ENCODE measurements around the gene PSMD14. TPM values are rescaled to one million over a fixed set of nuclear protein-coding genes. Genes with fewer than 3 reads are reported as not detected.
"Not testable (repeated sequence)": the region's sequence is repeated elsewhere in the genome, so short reads cannot be mapped to it uniquely, and the experiment has no call there.

Gene PSMD14
- total RNA-seq, result 100 to 1,000 TPM; 100 to 106 TPM

- H3K4me1 Mint-ChIP-seq (ENCODE audit: low read depth in 2 of 2), result peaks cover 30 to 38% of the 10 kb centered on the region in 2 donors
- peaks cover 11% of the 10 kb centered on the region for H3K36me3 Mint-ChIP-seq
- peak; percentile 97 to 99 for ATAC-seq
- peaks cover 3% of the 10 kb centered on the region for H3K9me3 Mint-ChIP-seq
- H3K4me3 Mint-ChIP-seq, result peak within 1 kb of the TSS; percentile 85
- DNase-seq (ENCODE audit: low spot score), result peak; percentile 95
- H3K27ac Mint-ChIP-seq, result peak within 1 kb of the TSS; percentile 94 to 99
- peaks cover 0 to 3% of the 10 kb centered on the region in 2 donors for H3K27me3 Mint-ChIP-seq
These were observed at the start of gene PSMD14 for GRCh38 chr2:161308178-161308955. PSMD14 (plus strand) TSS chr2:161308425; CDS start chr2:161318826, 10,401 bp downstream.

GRCh38 chr2:161265874-161266273, 42.4 kb upstream of the PSMD14 start:
- ATAC-seq (no peak), DNase-seq (ENCODE audit: low spot score) (no peak)
- Mint-ChIP-seq H3K9me3 (no peaks in the 10 kb centered on the region), H3K27me3 (peaks cover 0 to 10% of the 10 kb centered on the region in 2 donors), H3K4me1 (ENCODE audit: low read depth in 2 of 2) (no peaks in the 10 kb centered on the region), H3K4me3 (no peak overlapping the region), H3K27ac (no peak overlapping the region), H3K36me3 (no peaks in the 10 kb centered on the region)

GRCh38 chr2:161269111-161269510, 39.1 kb upstream of the PSMD14 start:
- Mint-ChIP-seq H3K4me3 (no peak overlapping the region), H3K9me3 (no peaks in the 10 kb centered on the region), H3K27me3 (peaks cover 8 to 17% of the 10 kb centered on the region in 2 donors), H3K27ac (no peak overlapping the region), H3K36me3 (no peaks in the 10 kb centered on the region), H3K4me1 (ENCODE audit: low read depth in 2 of 2) (peaks cover 0 to 5% of the 10 kb centered on the region in 2 donors)
- ATAC-seq (no peak), DNase-seq (ENCODE audit: low spot score) (no peak)

- DNase-seq (ENCODE audit: low spot score) (no peak), ATAC-seq (peak in 1 of 2 donors; percentile 62)
- Mint-ChIP-seq H3K36me3 (no peaks in the 10 kb centered on the region), H3K27me3 (peaks cover 16 to 18% of the 10 kb centered on the region in 2 donors), H3K9me3 (no peaks in the 10 kb centered on the region), H3K27ac (peak overlapping the region in 1 of 2 donors; percentile 66), H3K4me1 (ENCODE audit: low read depth in 2 of 2) (peaks cover 0 to 5% of the 10 kb centered on the region in 2 donors), H3K4me3 (no peak overlapping the region)
These were observed 35.0 kb upstream of the PSMD14 start for GRCh38 chr2:161273038-161273760.

- not testable (repeated sequence) for ATAC-seq; H3K36me3 Mint-ChIP-seq; H3K4me1 Mint-ChIP-seq (ENCODE audit: low read depth in 2 of 2); H3K27ac Mint-ChIP-seq; H3K9me3 Mint-ChIP-seq; DNase-seq (ENCODE audit: low spot score); H3K4me3 Mint-ChIP-seq
- H3K27me3 Mint-ChIP-seq, result peaks cover 9 to 12% of the 10 kb centered on the region in 2 donors
These were observed 29.5 kb upstream of the PSMD14 start for GRCh38 chr2:161278564-161279229.

GRCh38 chr2:161279230-161279815, 28.9 kb upstream of the PSMD14 start:
- H3K27me3 Mint-ChIP-seq, result peaks cover 13 to 16% of the 10 kb centered on the region in 2 donors
- not testable (repeated sequence) for ATAC-seq; H3K36me3 Mint-ChIP-seq; H3K9me3 Mint-ChIP-seq; DNase-seq (ENCODE audit: low spot score); H3K4me1 Mint-ChIP-seq (ENCODE audit: low read depth in 2 of 2); H3K27ac Mint-ChIP-seq; H3K4me3 Mint-ChIP-seq

- not testable (repeated sequence) for ATAC-seq; H3K4me1 Mint-ChIP-seq (ENCODE audit: low read depth in 2 of 2); H3K36me3 Mint-ChIP-seq; H3K9me3 Mint-ChIP-seq; H3K4me3 Mint-ChIP-seq; H3K27ac Mint-ChIP-seq
- peak; percentile 70 for DNase-seq (ENCODE audit: low spot score)
- peaks cover 22 to 24% of the 10 kb centered on the region in 2 donors for H3K27me3 Mint-ChIP-seq
These were observed 27.3 kb upstream of the PSMD14 start for GRCh38 chr2:161280906-161281323.

- not testable (repeated sequence) for H3K4me1 Mint-ChIP-seq (ENCODE audit: low read depth in 2 of 2); H3K27ac Mint-ChIP-seq; ATAC-seq; DNase-seq (ENCODE audit: low spot score); H3K4me3 Mint-ChIP-seq; H3K9me3 Mint-ChIP-seq; H3K36me3 Mint-ChIP-seq
- H3K27me3 Mint-ChIP-seq, result peaks cover 23 to 27% of the 10 kb centered on the region in 2 donors
These were observed 26.5 kb upstream of the PSMD14 start for GRCh38 chr2:161281615-161282310.

- DNase-seq (ENCODE audit: low spot score); H3K9me3 Mint-ChIP-seq; H3K4me1 Mint-ChIP-seq (ENCODE audit: low read depth in 2 of 2); H3K4me3 Mint-ChIP-seq; ATAC-seq; H3K36me3 Mint-ChIP-seq; H3K27ac Mint-ChIP-seq: not testable (repeated sequence)
- H3K27me3 Mint-ChIP-seq, result peaks cover 27 to 28% of the 10 kb centered on the region in 2 donors
These were observed 25.9 kb upstream of the PSMD14 start for GRCh38 chr2:161282311-161282644.

- ATAC-seq, result no peak
- H3K27me3 Mint-ChIP-seq, result peaks cover 41 to 43% of the 10 kb centered on the region in 2 donors
- no peak overlapping the region for H3K27ac Mint-ChIP-seq
- no peak for DNase-seq (ENCODE audit: low spot score)
- no peaks in the 10 kb centered on the region for H3K9me3 Mint-ChIP-seq
- no peaks in the 10 kb centered on the region for H3K4me1 Mint-ChIP-seq (ENCODE audit: low read depth in 2 of 2)
- no peak overlapping the region for H3K4me3 Mint-ChIP-seq
- H3K36me3 Mint-ChIP-seq, result peaks cover 2% of the 10 kb centered on the region
These were observed 24.3 kb upstream of the PSMD14 start for GRCh38 chr2:161283926-161284325.

- ATAC-seq (no peak), DNase-seq (ENCODE audit: low spot score) (no peak)
- peaks cover 17 to 18% of the 10 kb centered on the region in 2 donors for H3K4me1 Mint-ChIP-seq (ENCODE audit: low read depth in 2 of 2)
- peaks cover 19 to 22% of the 10 kb centered on the region in 2 donors for H3K27me3 Mint-ChIP-seq
- no peaks in the 10 kb centered on the region for H3K36me3 Mint-ChIP-seq
- H3K4me3 Mint-ChIP-seq, result no peak overlapping the region
- no peak overlapping the region for H3K27ac Mint-ChIP-seq
- peaks cover 6% of the 10 kb centered on the region for H3K9me3 Mint-ChIP-seq
These were observed 4.6 kb upstream of the PSMD14 start for GRCh38 chr2:161303535-161304050.

GRCh38 chr2:161306919-161307318, 1.3 kb upstream of the PSMD14 start:
- DNase-seq (ENCODE audit: low spot score) (no peak), ATAC-seq (no peak)
- Mint-ChIP-seq H3K4me1 (ENCODE audit: low read depth in 2 of 2) (peaks cover 24 to 29% of the 10 kb centered on the region in 2 donors), H3K4me3 (peak overlapping the region; percentile 85), H3K27me3 (peaks cover 9 to 12% of the 10 kb centered on the region in 2 donors), H3K9me3 (peaks cover 6% of the 10 kb centered on the region), H3K36me3 (peaks cover 6% of the 10 kb centered on the region), H3K27ac (peak overlapping the region; percentile 27 to 94)

GRCh38 chr2:161307676-161308075, 549 bp upstream of the PSMD14 start:
- Mint-ChIP-seq H3K9me3 (peaks cover 4% of the 10 kb centered on the region), H3K36me3 (peaks cover 7% of the 10 kb centered on the region), H3K4me1 (ENCODE audit: low read depth in 2 of 2) (peaks cover 26 to 33% of the 10 kb centered on the region in 2 donors), H3K27ac (peak overlapping the region; percentile 94 to 99), H3K4me3 (peak overlapping the region; percentile 85), H3K27me3 (peaks cover 4 to 6% of the 10 kb centered on the region in 2 donors)
- no peak for DNase-seq (ENCODE audit: low spot score)
- ATAC-seq, result no peak

Measured in natural killer cell treated with Interleukin-12 subunit alpha and Interleukin-12 subunit beta and Interleukin-15 and Interleukin-18, amount 100 ng/mL, for 72 hours (primary cell).